HG02884 (cell line): ENCODE data around the gene MRPL40.

Experiments
- ATAC-seq: cut with Tn5 transposase; IDR thresholded peaks from one replicate; pipeline ENCODE4 v1.9.1; 2021; ENCODE audit warnings: mild to moderate bottlenecking, moderate library complexity; ENCODE audit not compliant: unreplicated experiment

Gene MRPL40

GRCh38 chr22:19478901-19479354, 46.6 kb downstream of the MRPL40 start, which contains the start of gene UFD1:
TSS of gene UFD1 (minus strand) at chr22:19479193. CDS start at chr22:19479085, 108 bp downstream.
- peak; percentile 36 for ATAC-seq

GRCh38 chr22:19479355-19480172, 47.2 kb downstream of the MRPL40 start, which contains the start of gene CDC45:
TSS of gene CDC45 (plus strand) at chr22:19479920. CDS start at chr22:19479969, 49 bp downstream.
- ATAC-seq, result peak; percentile 78

- no peak for ATAC-seq
Measured at GRCh38 chr22:19480173-19480568, 47.8 kb downstream of the MRPL40 start.

GRCh38 chr22:19480789-19481188, 48.4 kb downstream of the MRPL40 start:
- ATAC-seq, result no peak

GRCh38 chr22:19482297-19482696, 50.0 kb downstream of the MRPL40 start:
- no peak for ATAC-seq

GRCh38 chr22:19483481-19484244, 51.3 kb downstream of the MRPL40 start:
- ATAC-seq, result no peak
